NCI-H526 treated with DMSO at 0.1 percent for 48 hours (cell line): ENCODE measurements around the gene CAPN13.

Source experiments
- DNase-seq: peaks from one replicate; lab custom pipeline; 2025; lab: John Stamatoyannopoulos, UW

The CAPN13 gene

GRCh38 chr2:30807249-30807648, at the start of gene CAPN13:
Gene CAPN13, minus strand, starts transcription at chr2:30807446. Its CDS starts 20,121 bp downstream, at chr2:30787325.
- peak; percentile 35 for DNase-seq

- DNase-seq: no peak
Observed at GRCh38 chr2:30847841-30848240, 40.6 kb upstream of the CAPN13 start.

GRCh38 chr2:30847329-30847728, 40.1 kb upstream of the CAPN13 start:
- DNase-seq: no peak

- no peak for DNase-seq
Observed at GRCh38 chr2:30828586-30828985, 21.3 kb upstream of the CAPN13 start.

- no peak for DNase-seq
Observed at GRCh38 chr2:30826916-30827315, 19.7 kb upstream of the CAPN13 start.

- no peak for DNase-seq
Observed at GRCh38 chr2:30826481-30826880, 19.2 kb upstream of the CAPN13 start.

GRCh38 chr2:30823452-30823851, 16.2 kb upstream of the CAPN13 start:
- no peak for DNase-seq

- no peak for DNase-seq
Observed at GRCh38 chr2:30821960-30822359, 14.7 kb upstream of the CAPN13 start.

- no peak for DNase-seq
Observed at GRCh38 chr2:30820381-30821055, 13.3 kb upstream of the CAPN13 start.

GRCh38 chr2:30809938-30810337, 2.7 kb upstream of the CAPN13 start:
- DNase-seq: no peak

GRCh38 chr2:30808695-30809094, 1.4 kb upstream of the CAPN13 start:
- DNase-seq: no peak

- no peak for DNase-seq
Observed at GRCh38 chr2:30803281-30803680, 4.0 kb downstream of the CAPN13 start.

GRCh38 chr2:30802611-30803010, 4.6 kb downstream of the CAPN13 start:
- no peak for DNase-seq

- no peak for DNase-seq
Observed at GRCh38 chr2:30801821-30802455, 5.3 kb downstream of the CAPN13 start.

- DNase-seq: no peak
Observed at GRCh38 chr2:30800159-30800558, 7.1 kb downstream of the CAPN13 start.

- no peak for DNase-seq
Observed at GRCh38 chr2:30799366-30799765, 7.9 kb downstream of the CAPN13 start.

GRCh38 chr2:30798536-30798991, 8.7 kb downstream of the CAPN13 start:
- DNase-seq: no peak

GRCh38 chr2:30797381-30798015, 9.7 kb downstream of the CAPN13 start:
- no peak for DNase-seq

GRCh38 chr2:30796699-30797098, 10.5 kb downstream of the CAPN13 start:
- DNase-seq: no peak

- DNase-seq: no peak
Observed at GRCh38 chr2:30792521-30792920, 14.7 kb downstream of the CAPN13 start.

GRCh38 chr2:30790879-30791278, 16.4 kb downstream of the CAPN13 start:
- no peak for DNase-seq

GRCh38 chr2:30789670-30790210, 17.5 kb downstream of the CAPN13 start:
- no peak for DNase-seq
